Esophagus mucosa (tissue), 1 donor: ENCODE measurements around the gene FIG4. TPM values are rescaled to one million over a fixed set of nuclear protein-coding genes. Genes with fewer than 3 reads are reported as not detected.
"Not testable (repeated sequence)": the region's sequence is repeated elsewhere in the genome, so short reads cannot be mapped to it uniquely, and the experiment has no call there.

Experiments used
- ATAC-seq: fragments of 200-7000 bp; cut with Tn5 transposase; one replicate; pipeline ENCODE4 v1.9.1; 2020
- total RNA-seq: library from RNA; stranded (reverse); gene quantifications from one replicate; pipeline ENCODE4 v1.2.4, GENCODE V29; 2023
- donor health status: DM: yes; HTN: yes; CAD: no.

FIG4 gene
- total RNA-seq, 1 donor from 2014 or later: 8.8 TPM

DNA sequence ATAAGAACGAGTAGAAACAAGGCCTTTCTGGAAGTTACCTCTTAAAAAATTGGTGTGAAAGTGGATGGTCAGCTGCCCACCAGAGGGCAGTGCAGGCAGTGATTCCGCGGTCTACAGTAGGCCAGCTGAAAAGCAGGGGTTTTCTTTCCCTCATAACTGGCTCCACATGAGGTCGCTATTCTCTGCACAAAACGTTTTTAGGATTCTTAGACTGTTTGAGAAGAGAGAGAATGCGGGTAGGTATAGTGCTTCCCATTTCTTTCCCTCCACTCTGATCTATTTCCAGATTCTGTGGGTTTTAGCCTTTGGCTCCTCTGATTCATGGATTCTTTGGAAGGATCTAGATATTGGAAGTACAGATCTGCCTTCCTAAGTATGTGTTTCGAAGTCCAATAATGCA, 14.2 kb downstream of the FIG4 start:
- peak; percentile 99 for ATAC-seq

DNA sequence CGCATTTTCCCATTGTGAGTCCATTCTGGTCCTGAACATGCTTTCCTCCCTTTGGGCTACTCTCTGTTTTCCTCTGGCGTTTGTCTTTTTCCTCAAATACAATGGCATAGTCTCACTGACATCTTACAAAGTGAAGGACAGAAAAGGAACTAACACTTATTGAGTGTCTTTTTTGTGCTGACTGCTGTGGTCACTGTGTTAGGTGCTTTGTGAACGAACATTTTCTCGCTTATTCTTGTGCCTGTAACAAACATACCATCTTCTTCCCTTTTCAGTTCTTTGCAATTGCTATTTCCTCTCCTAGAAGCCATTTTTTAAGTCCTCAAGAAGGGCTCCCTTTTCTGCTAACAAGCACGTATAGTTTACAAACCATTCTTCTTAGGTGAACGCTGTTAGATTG, 15.4 kb downstream of the FIG4 start:
- ATAC-seq: no peak

- ATAC-seq: not testable (repeated sequence)
Observed at GRCh38 chr6:109708099-109708498, 17.0 kb downstream of the FIG4 start.

- peak; percentile 87 for ATAC-seq
Observed at GRCh38 chr6:109713097-109713496, 22.0 kb downstream of the FIG4 start.

- no peak for ATAC-seq
Observed at GRCh38 chr6:109714166-109714565, 23.1 kb downstream of the FIG4 start.

GRCh38 chr6:109714611-109715010, 23.5 kb downstream of the FIG4 start:
- ATAC-seq: no peak

- no peak for ATAC-seq
Observed at GRCh38 chr6:109715616-109716015, 24.5 kb downstream of the FIG4 start.

DNA sequence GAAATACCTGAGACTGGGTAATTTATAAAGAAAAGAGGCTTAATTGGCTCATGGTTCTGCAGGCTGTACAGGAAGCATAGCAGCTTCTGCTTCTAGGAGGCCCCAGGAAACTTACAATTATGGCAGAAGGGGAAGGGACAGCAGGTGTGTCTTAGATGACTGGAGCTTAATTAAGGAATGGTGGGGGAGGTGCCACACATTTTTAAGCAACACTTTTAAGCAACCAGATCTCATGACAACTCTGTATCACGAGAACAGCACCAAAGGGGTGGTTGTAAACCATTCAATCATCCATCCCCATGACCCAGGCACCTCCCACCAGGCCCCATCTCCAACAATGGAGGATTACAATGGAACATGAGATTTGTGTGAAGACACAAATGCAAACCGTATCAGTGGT, 26.9 kb downstream of the FIG4 start:
- ATAC-seq: no peak

DNA sequence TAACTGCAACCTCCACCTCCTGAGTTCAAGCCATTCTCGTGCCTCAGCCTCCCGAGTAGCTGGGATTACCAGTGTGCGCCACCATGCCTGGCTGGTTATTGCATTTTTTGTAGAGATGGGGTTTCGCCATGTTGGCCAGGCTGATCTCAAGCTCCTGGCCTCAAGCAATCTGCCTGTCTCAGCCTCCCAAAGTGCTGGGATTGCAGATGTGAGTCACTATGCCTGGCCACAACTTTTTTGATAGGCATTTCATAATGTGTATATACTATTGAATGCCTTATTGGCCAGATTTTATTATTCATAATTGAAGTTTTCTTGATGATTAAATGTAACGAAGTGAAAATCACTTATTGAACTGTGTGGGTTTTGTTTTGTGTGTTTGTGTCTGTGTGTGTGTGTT, 27.9 kb downstream of the FIG4 start:
- ATAC-seq: no peak

- no peak for ATAC-seq
Observed at GRCh38 chr6:109720311-109720710, 29.2 kb downstream of the FIG4 start.

- no peak for ATAC-seq
Observed at GRCh38 chr6:109722011-109722410, 30.9 kb downstream of the FIG4 start.

GRCh38 chr6:109722564-109723254, 31.6 kb downstream of the FIG4 start:
- ATAC-seq: no peak

GRCh38 chr6:109725250-109725649, 34.2 kb downstream of the FIG4 start:
- ATAC-seq: not testable (repeated sequence)

- ATAC-seq: no peak
Observed at GRCh38 chr6:109736273-109737025, 45.4 kb downstream of the FIG4 start.

- no peak for ATAC-seq
Observed at GRCh38 chr6:109738255-109738654, 47.2 kb downstream of the FIG4 start.

DNA sequence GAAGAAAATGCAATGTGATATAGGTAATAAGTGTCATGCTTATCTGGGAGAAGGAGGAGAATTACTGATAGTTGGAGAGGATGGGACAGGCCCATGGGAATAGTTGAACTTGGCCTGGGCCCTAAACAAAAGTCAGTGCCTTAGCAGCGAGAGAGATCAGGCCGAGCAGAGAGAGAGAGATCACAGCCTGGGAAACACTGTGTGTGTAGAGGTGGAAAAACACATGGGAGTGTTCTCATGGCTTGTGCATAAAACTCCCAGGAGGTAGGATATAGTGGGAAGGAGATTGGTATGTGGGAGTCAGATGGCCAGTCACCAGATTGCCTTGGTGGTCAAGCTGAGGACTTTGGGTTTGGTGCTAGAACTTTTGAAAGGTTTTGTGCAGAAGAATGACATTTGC, 47.6 kb downstream of the FIG4 start:
- no peak for ATAC-seq

DNA sequence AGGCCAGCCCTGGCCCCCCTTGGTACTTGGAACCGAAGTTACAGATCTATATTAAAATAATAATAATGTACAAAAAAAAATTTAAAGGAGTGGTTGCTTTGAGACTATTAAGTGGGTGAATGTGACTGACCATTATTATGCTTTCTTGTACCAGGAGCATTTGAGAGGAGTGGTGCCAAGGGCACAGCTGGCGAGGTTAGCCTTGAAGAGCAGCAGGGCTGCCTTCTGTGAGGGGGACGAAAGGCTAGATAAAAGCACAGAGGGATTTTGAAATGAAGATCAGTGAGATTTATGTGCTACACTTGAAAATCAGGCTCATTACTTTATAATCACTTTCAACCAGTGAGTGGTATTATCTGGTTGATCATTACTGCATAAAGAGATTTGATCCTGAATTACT, 48.6 kb downstream of the FIG4 start:
- ATAC-seq: no peak

DNA sequence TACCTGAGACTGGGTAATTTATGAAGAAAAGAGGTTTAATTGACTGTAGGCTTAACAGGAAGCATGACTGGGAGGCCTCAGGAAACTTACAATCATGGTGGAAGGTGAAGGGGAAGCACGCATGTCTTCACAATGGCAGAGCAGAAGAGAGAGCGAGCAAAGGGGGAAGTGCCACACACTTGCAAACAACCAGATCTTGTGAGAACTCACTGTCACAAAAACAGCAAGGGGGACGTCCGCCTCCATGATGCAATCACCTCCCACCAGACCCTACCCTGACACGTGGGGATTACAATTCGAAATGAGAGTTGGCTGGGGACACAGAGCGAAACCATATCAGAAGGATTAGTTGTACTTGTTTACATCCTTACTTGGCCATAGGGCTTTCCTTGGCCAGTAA, 49.7 kb downstream of the FIG4 start:
- ATAC-seq: no peak

DNA sequence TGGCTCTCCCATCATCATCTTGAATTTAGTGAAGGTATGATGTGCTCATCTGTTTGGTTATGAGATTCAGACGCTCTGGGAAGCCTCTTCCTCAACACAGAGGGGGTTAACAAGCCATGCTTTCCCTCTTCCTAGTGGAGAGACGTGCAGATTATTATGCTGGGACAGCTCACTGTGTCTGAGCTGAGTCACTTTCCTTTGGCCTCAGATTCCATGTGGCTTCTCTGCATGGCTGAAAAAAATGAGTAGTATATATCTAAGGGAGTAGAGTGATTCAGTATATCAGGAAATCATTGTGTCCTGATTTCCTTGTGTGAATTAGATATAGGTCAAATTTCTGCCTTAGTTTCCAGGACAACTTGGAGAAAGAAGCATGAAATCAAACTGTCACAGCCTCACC, 52.6 kb downstream of the FIG4 start:
- ATAC-seq: peak; percentile 67

GRCh38 chr6:109744779-109745178, 53.7 kb downstream of the FIG4 start:
- not testable (repeated sequence) for ATAC-seq

- no peak for ATAC-seq
Observed at GRCh38 chr6:109747221-109747620, 56.1 kb downstream of the FIG4 start.

DNA sequence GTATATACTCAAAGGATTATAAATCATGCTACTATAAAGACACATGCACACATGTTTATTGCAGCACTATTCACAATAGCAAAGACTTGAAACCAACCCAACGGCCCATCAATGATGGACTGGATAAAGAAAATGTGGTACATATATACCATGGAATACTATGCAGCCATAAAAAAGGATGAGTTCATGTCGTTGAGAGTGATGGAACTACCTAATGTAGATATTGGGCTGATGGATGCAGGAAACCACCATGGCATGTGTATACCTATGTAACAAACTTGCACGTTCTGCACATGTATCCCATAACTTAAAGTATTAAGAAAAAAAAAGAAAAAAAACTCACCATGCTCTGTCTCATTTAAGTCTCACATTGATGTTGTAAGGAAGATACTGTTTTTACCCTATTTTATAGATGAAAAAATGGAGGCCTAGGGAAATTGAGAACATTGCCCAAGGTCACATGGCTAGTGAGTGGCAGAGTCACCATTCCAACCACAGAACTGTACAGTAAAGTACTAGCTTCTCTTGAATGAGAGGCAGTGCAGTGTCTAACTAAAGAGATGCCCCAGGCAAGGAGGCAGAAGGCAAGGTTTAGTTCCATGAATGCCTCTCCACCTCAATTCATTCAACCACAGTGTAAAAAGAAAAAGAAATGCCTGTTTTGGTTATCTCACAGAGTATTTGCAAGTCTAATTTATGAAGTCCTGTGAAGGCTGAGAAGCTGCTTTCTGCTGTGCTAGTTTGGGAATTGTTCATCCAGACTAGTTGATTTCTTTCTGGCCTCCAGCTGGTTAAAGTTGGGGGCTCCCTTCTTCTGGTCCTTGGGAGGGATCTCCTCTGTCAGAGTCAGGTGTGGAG, 68.2 kb downstream of the FIG4 start:
- ATAC-seq: no peak

DNA sequence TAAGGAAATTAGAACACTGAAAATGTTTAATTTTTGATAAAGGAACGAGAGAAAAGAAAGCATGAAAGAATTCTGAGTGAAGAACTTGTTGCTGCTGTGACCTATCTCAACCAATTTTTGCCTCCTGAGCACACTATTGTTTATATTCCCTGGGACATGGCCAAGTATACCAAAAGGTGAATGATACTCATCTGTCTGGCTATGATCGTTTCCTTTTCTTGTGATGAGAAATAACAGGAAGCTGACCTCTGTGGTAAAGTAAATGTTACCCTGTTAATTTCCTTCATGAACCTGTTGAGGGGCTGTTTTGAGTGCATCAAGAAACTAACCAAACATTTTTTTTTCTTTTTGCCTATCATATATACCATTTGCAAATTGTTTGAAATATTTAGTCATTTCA, 69.1 kb downstream of the FIG4 start:
- peak; percentile 29 for ATAC-seq
